Small intestine (tissue), 7 donors: ENCODE measurements around the gene NAT8L. TPM values are rescaled to one million over a fixed set of nuclear protein-coding genes. Genes with fewer than 3 reads are reported as not detected.

ENCODE experiments used
- DNase-seq, 2 donors: peaks; one replicate each; pipeline versions ENCODE4 v3.0.0 to v3.0.0-alpha.2; 2013
- FAIRE-seq: peaks from 2 replicates; lab custom pipeline; 2012; peaks lifted over from hg19 to GRCh38; lab: Jason Lieb, UNC
- H3K27ac ChIP-seq, 3 donors: one replicate each; pipeline ENCODE4 v1.5.1; 2013; ENCODE audit warnings: low read length in 2 of 3, mild to moderate bottlenecking in 2 of 3, control low read depth in 1 of 3, inconsistent platforms in 1 of 3, low read depth in 1 of 3, moderate library complexity in 1 of 3
- H3K27me3 ChIP-seq, 3 donors: one replicate each; pipeline ENCODE4 v1.6.1; 2013; ENCODE audit warnings: low read length in 3 of 3, inconsistent platforms in 1 of 3; ENCODE audit not compliant: control insufficient read depth in 3 of 3, insufficient read depth in 3 of 3
- H3K36me3 ChIP-seq, 3 donors: one replicate each; pipeline ENCODE4 v1.6.1; 2013; ENCODE audit warnings: low read length in 3 of 3, inconsistent platforms in 1 of 3, low read depth in 1 of 3, mild to moderate bottlenecking in 1 of 3, moderate library complexity in 1 of 3; ENCODE audit not compliant: control insufficient read depth in 3 of 3, insufficient read depth in 2 of 3
- H3K4me1 ChIP-seq, 3 donors: one replicate each; pipeline ENCODE4 v1.6.1; 2013; ENCODE audit warnings: low read length in 2 of 3, inconsistent platforms in 1 of 3, low read depth in 1 of 3, mild to moderate bottlenecking in 1 of 3, moderate library complexity in 1 of 3; ENCODE audit not compliant: control insufficient read depth in 3 of 3, insufficient read depth in 2 of 3
- H3K4me3 ChIP-seq, 3 donors: one replicate each; pipeline ENCODE4 v1.5.1; 2013; ENCODE audit warnings: low read length in 3 of 3, control low read depth in 1 of 3, inconsistent platforms in 1 of 3, low read depth in 1 of 3, mild to moderate bottlenecking in 1 of 3, moderate library complexity in 1 of 3
- H3K9me3 ChIP-seq, 2 donors: one replicate each; pipeline ENCODE4 v1.6.1; 2013; ENCODE audit warnings: low read depth in 1 of 2, low read length in 1 of 2; ENCODE audit not compliant: control insufficient read depth in 2 of 2, insufficient read depth in 1 of 2
- WGBS, 3 donors: extraction: QIAGEN DNeasy Blood & Tissue Kit; methylation state at CpG; one replicate each; pipeline ENCODE4 v1.1.7; 2013; 5-methylcytosine and 5-hydroxymethylcytosine counted together
- polyA plus RNA-seq, 4 donors: library from polyadenylated mRNA; stranded (reverse) in 3 of 4; unstranded in 1 of 4; fragments of 200-250 nt in 3 of 4; fragments of 120-200 nt in 1 of 4; gene quantifications; one replicate each; pipeline versions ENCODE4 v1.2.1 to v1.2.3, GENCODE V29; 2013
- donor health status: healthy with polysubstance abuse.
- donor health status: control.
- donor health status: control.
- donor health status: Bipolar disorder and iron deficiency.
- donor health status: healthy.

Gene NAT8L
- polyA plus RNA-seq, 4 donors = under 0.01 to 1.8 (median 0.31) TPM; not detected in 1

GRCh38 chr4:2060611-2061185 lies 1.6 kb downstream of the NAT8L start:
- Histone ChIP-seq H3K4me1 (no peaks in the 10 kb centered on the region), H3K9me3 (no peaks in the 10 kb centered on the region), H3K27ac (no peak overlapping the region), H3K4me3 (no peak overlapping the region), H3K36me3 (no peaks in the 10 kb centered on the region), H3K27me3 (peaks cover 15 to 42% (median 27%) of the 10 kb centered on the region in 3 donors)
- DNase-seq (peak; percentile 26 to 59), FAIRE-seq (no peak)
- 14 to 29% (median 26%) methylated on average over 45 to 54 of the region's 54 CpGs for WGBS, 3 donors

GRCh38 chr4:2061186-2062131 lies 2.3 kb downstream of the NAT8L start:
- Histone ChIP-seq H3K4me3 (no peak overlapping the region), H3K9me3 (no peaks in the 10 kb centered on the region), H3K36me3 (no peaks in the 10 kb centered on the region), H3K27ac (no peak overlapping the region), H3K4me1 (no peaks in the 10 kb centered on the region), H3K27me3 (peaks cover 15 to 38% (median 27%) of the 10 kb centered on the region in 3 donors)
- DNase-seq (no peak), FAIRE-seq (no peak)
- WGBS, 3 donors = 48 to 64% (median 61%) methylated on average over 33 to 42 of the region's 42 CpGs

GRCh38 chr4:2062168-2062807 lies 3.2 kb downstream of the NAT8L start:
- H3K27me3 ChIP-seq = peaks cover 12 to 30% (median 27%) of the 10 kb centered on the region in 3 donors
- FAIRE-seq = no peak
- no peak overlapping the region for H3K27ac ChIP-seq
- H3K4me1 ChIP-seq = no peaks in the 10 kb centered on the region
- H3K36me3 ChIP-seq = no peaks in the 10 kb centered on the region
- 79 to 82% (median 82%) methylated on average over 10 to 11 of the region's 11 CpGs for whole genome bisulfite sequencing, 3 donors
- DNase-seq = no peak
- H3K4me3 ChIP-seq = no peak overlapping the region
- H3K9me3 ChIP-seq = no peaks in the 10 kb centered on the region

GRCh38 chr4:2062808-2063524 lies 3.8 kb downstream of the NAT8L start:
- Histone ChIP-seq H3K36me3 (no peaks in the 10 kb centered on the region), H3K27me3 (peaks cover 8 to 27% (median 23%) of the 10 kb centered on the region in 3 donors), H3K4me1 (no peaks in the 10 kb centered on the region), H3K9me3 (no peaks in the 10 kb centered on the region), H3K4me3 (no peak overlapping the region), H3K27ac (no peak overlapping the region)
- no peak for DNase-seq
- FAIRE-seq = no peak
- 56 to 82% (median 74%) methylated on average over 9 to 16 of the region's 16 CpGs for WGBS, 3 donors

GRCh38 chr4:2063557-2064275 lies 4.6 kb downstream of the NAT8L start:
- H3K27ac ChIP-seq = no peak overlapping the region
- DNase-seq (no peak), FAIRE-seq (no peak)
- H3K4me1 ChIP-seq = no peaks in the 10 kb centered on the region
- 90 to 94% (median 92%) methylated on average over 48 to 53 of the region's 53 CpGs for WGBS, 3 donors
- no peak overlapping the region for H3K4me3 ChIP-seq
- no peaks in the 10 kb centered on the region for H3K9me3 ChIP-seq
- no peaks in the 10 kb centered on the region for H3K36me3 ChIP-seq
- peaks cover 5 to 21% (median 19%) of the 10 kb centered on the region in 3 donors for H3K27me3 ChIP-seq

- no peak for FAIRE-seq
- DNase-seq = peak; percentile 64 to 81
- H3K4me3 ChIP-seq = peak overlapping the region in 1 of 3 donors; percentile 14
- WGBS, 3 donors = 29 to 73% (median 65%) methylated on average over 31 to 40 of the region's 40 CpGs
- H3K4me1 ChIP-seq = no peaks in the 10 kb centered on the region
- peaks cover 5 to 19% (median 19%) of the 10 kb centered on the region in 3 donors for H3K27me3 ChIP-seq
- no peaks in the 10 kb centered on the region for H3K36me3 ChIP-seq
- no peak overlapping the region for H3K27ac ChIP-seq
- no peaks in the 10 kb centered on the region for H3K9me3 ChIP-seq
These were observed 5.3 kb downstream of the NAT8L start for GRCh38 chr4:2064276-2064991.

- H3K27me3 ChIP-seq = peaks cover 2 to 15% (median 14%) of the 10 kb centered on the region in 3 donors
- 73 to 78% (median 74%) methylated on average over 23 to 24 of the region's 24 CpGs for WGBS, 3 donors
- no peaks in the 10 kb centered on the region for H3K36me3 ChIP-seq
- no peak overlapping the region for H3K27ac ChIP-seq
- no peak for FAIRE-seq
- no peak overlapping the region for H3K4me3 ChIP-seq
- DNase-seq = no peak
- no peaks in the 10 kb centered on the region for H3K4me1 ChIP-seq
- no peaks in the 10 kb centered on the region for H3K9me3 ChIP-seq
These were observed 6.2 kb downstream of the NAT8L start for GRCh38 chr4:2065106-2065930.
